Fibroblast of peridontal ligament (primary cell): Measurements from ENCODE around the gene SLC8B1.

Experiments
- DNase-seq: peaks from one replicate; pipeline ENCODE4 v3.0.0-alpha.2; 2010; ENCODE audit errors: extremely low read depth

SLC8B1 gene

GRCh38 chr12:113334786-113335539 lies at the start of gene SLC8B1:
SLC8B1 (minus strand) TSS chr12:113335109; CDS start chr12:113332878, 2,231 bp downstream.
- peak; percentile 58 for DNase-seq

DNA sequence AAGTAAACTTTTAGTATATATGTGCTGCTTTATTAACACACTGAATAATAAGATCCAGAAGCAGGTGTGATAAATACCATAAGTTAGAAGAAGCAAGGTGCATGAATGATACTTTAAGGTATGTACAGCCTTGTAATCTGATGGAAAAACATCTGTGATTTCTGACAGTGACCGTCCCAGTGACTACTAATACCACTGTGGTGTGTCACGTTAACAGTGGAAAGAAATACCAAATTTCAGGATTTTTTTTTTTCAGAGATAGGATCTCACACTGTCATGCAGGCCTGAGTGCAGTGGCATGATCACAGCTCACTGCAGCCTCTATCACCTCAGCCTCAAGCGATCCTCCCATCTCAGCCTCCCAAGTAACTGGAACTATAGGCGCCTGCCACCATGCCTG lies 47.3 kb upstream of the SLC8B1 start:
- DNase-seq, result no peak

GRCh38 chr12:113381220-113381619 lies 46.3 kb upstream of the SLC8B1 start:
- no peak for DNase-seq

DNA sequence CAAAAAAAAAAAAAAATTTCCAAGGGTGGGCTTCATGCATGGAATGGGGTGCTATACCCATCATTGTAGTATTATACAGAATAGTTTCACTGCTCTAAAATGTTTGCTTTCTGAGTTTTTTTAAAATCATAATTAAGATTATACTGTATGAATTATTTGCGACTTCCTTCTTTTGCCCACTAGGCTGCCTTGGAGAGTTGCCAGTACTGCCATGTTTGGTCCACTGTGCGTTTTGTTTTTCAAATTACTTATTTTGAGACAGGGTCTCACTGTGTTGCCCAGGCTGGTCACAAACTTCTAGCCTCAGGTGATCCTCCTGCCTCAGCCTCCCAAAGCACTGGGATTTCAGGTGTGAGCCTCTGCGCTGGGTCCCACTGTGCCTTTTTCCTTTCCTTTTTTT lies 43.4 kb upstream of the SLC8B1 start:
- no peak for DNase-seq

- no peak for DNase-seq
These were observed 40.0 kb upstream of the SLC8B1 start for GRCh38 chr12:113374823-113375428.

DNA sequence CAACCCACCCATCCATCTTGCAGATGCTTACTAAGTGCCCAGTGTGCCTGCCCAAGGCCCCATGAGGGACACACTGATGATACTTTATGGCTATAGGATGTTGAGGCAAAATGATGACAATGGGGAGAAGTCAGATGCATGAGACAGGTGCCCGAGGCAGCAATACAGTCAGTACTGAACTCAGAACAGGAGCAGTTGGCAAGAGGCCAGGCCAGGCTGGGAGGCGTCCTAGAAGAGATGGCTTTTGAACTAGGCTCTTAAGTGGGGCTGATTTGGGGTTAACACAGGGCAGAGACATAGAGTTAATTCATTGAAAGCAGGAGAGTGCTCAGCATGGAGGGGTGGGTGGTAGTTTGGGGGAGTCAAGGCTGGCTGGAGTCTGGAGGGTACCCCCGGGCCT lies 39.1 kb upstream of the SLC8B1 start:
- no peak for DNase-seq

GRCh38 chr12:113373440-113373839 lies 38.5 kb upstream of the SLC8B1 start:
- no peak for DNase-seq

- no peak for DNase-seq
These were observed 37.5 kb upstream of the SLC8B1 start for GRCh38 chr12:113372371-113372770.

DNA sequence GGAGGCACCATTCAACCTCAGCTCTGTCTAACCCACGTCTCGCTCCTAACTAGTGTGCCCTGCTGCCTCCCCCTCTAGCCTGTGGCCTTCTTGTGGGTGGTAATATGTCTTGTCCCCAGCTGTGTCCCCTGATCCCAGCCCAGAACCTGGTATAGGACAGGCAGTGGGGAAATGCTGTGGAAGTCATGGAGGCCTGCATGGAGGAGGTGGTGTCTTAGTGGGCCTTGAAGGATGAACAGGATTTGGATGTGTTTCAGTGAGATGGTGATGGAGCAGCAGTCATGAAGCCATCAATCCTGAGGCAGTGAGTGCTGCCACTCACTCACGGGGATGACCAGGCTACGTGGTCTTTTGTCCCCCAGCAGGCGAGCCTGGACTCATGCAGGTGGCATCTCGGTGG lies 36.9 kb upstream of the SLC8B1 start:
- DNase-seq, result no peak

DNA sequence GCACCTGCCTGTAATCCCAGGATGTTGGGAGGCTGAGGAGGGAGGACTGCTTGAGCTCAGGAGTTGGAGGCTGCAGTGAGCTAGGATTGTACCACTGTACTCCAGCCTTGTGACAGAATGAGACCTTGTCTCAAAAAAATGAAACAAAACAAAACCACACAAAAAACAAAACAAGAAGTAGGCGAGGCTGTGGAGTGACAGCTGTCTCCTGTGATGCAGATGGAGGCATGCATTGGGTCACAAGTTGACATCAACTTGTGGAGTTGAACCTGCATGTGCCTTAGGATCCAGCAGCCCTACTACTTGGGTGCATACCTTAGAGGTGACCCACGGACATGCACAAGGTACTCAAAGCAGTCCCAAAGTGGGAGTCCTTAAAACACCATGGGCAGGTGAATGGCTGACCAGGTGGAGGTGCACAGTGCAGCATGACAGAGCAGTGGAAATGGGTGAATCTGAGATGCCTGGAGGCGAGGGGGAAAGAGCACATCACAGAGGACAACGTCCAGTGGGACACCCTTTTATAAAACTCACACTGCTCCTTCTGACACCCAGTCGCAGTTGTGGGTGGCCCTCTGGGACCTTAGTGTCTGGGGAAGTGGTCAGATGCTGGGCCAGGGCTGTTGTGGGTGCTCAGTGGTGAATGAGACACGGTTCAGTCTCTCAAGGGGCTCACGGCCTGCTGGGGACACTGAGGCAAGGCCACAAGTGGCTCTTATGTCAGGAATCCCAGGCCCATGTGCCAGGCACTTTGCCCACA lies 36.2 kb upstream of the SLC8B1 start:
- no peak for DNase-seq

DNA sequence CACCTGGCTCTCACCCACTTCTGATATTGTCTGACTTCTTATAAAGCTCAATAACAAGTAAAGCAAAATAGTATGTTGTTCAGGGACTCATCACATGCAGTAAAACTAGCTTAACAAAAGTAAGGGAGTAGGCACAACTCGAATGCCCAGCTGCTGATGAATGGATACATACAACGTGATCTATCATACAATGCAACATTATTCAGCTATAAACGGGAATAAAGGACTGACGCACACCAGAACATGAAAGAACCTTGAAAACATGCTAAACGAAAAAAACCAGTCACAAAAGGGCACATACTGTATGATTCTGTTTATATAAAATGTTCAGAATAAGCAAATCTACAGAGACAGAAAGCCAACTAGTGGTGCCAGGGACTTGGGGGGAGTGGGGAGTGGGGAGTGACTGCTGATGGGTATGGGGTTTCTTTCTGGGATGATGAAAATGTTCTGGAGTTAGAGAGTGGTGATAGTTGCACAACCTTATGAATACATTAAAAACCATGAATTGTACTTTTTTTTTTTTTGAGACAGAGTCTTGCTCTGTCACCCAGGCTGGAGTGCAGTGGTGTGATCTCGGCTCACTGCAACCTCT lies 34.6 kb upstream of the SLC8B1 start:
- DNase-seq, result no peak

DNA sequence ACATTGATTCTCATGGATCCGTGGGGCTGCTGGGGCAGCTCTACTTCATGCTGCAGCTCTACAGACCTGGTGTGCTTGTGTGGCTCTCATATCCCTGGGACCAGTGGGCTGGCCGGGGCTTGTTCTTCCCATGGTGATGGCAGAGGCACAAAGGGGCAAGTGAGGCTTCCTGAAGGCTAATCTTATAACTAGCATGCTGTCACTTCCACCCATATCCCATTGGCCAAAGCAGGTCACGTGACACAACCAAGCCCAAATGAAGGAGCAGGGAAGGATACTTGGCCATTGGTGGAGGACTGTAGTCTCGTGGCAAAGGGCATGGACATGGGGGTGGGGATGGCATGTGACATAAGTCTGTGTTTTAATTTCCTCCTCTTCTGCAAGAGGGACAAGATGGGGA lies 33.4 kb upstream of the SLC8B1 start:
- DNase-seq, result no peak

GRCh38 chr12:113366827-113367226 lies 31.9 kb upstream of the SLC8B1 start:
- no peak for DNase-seq

DNA sequence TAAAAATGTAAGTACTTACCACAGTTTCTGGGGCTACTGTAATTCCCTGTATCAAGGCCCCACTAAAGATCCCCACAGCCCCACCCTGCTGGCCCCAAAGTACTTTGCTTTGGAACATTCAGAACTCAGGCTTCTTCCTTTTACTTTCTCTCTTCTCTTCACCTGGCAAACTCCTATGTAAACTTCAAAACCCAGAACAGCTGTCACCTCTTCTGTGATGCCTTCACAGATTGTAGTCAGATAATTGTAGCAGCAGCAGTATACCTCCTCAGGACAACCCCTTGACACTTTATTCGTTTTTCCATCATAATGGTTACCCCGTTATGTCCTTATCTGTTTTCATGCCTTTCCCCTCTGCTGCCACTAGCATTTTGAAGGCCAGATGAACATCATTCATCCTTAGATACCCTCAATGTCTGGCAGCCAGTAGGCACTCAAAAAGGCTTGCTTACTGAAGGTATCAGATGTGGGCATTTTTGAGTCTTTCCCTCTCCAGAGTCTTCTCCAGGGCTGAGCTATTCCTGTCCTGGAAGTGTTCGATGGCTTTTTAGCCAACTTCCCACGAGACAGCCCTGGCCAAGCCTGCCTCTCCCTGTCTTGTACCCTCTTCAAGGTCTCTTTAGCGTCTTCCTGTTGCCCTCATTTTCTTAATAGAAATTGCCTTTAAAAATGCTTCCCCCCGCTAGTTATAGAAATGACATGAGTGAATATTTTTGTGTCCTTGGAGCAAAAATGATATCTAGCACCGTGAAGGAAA lies 30.9 kb upstream of the SLC8B1 start:
- DNase-seq, result no peak

DNA sequence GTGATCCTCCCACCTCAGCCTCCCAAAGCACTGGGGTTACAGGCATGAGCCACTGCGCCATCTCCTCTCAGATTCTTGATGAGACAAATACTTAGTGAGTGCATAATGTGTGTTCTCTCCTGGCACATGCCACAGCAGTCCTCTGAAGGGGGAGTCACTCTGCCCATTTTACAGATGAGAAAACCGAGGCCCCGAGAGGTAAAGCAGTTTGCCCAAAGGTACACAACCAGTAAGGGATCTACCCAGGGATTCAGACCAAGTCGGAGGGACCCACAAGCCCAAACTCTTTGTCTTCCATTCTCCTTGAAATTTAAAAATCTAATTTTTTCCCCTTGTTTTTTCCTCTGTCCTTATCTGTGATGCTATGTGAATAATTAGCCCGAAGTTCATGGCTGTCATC lies 29.8 kb upstream of the SLC8B1 start:
- no peak for DNase-seq

GRCh38 chr12:113361574-113362370 lies 26.9 kb upstream of the SLC8B1 start:
- peak; percentile 49 for DNase-seq

GRCh38 chr12:113359939-113360748 lies 25.2 kb upstream of the SLC8B1 start:
- DNase-seq, result no peak

- peak; percentile 26 for DNase-seq
These were observed 24.4 kb upstream of the SLC8B1 start for GRCh38 chr12:113359133-113359938.
